Activated CD4-positive, alpha-beta T cell treated with anti-CD3 and anti-CD28 coated beads, Interleukin-2, amount 50 U/mL, for 4 hours (primary cell): ENCODE measurements around the gene HIGD1A.

Source experiments
- DNase-seq, 2 experiments: peaks; one replicate each; pipeline ENCODE4 v3.0.0-alpha.2; 2020

The HIGD1A gene

GRCh38 chr3:42751609-42752008, 52.7 kb downstream of the HIGD1A start:
- no peak for DNase-seq

GRCh38 chr3:42750834-42751233, 53.5 kb downstream of the HIGD1A start:
- DNase-seq, result no peak

- no peak for DNase-seq
Measured at GRCh38 chr3:42749753-42750231, 54.5 kb downstream of the HIGD1A start.

- DNase-seq, result no peak
Measured at GRCh38 chr3:42749025-42749752, 55.1 kb downstream of the HIGD1A start.

- DNase-seq, result peak in 1 of 2 experiments; percentile 23
Measured at GRCh38 chr3:42747581-42747980, 56.7 kb downstream of the HIGD1A start.

- no peak for DNase-seq
Measured at GRCh38 chr3:42746455-42747450, 57.5 kb downstream of the HIGD1A start.

- DNase-seq, result no peak
Measured at GRCh38 chr3:42745776-42746454, 58.4 kb downstream of the HIGD1A start.

GRCh38 chr3:42745291-42745745, 59.0 kb downstream of the HIGD1A start:
- DNase-seq, result no peak

GRCh38 chr3:42743204-42743995, 60.9 kb downstream of the HIGD1A start:
- DNase-seq, result no peak

GRCh38 chr3:42742688-42743087, 61.6 kb downstream of the HIGD1A start:
- DNase-seq, result no peak

- DNase-seq, result no peak
Measured at GRCh38 chr3:42742259-42742658, 62.0 kb downstream of the HIGD1A start.

- no peak for DNase-seq
Measured at GRCh38 chr3:42741796-42742195, 62.5 kb downstream of the HIGD1A start.

GRCh38 chr3:42739401-42740158, 64.7 kb downstream of the HIGD1A start:
- DNase-seq, result no peak

GRCh38 chr3:42736531-42736930, 67.8 kb downstream of the HIGD1A start:
- DNase-seq, result no peak

- DNase-seq, result no peak
Measured at GRCh38 chr3:42736081-42736480, 68.2 kb downstream of the HIGD1A start.

GRCh38 chr3:42735615-42736014, 68.7 kb downstream of the HIGD1A start:
- DNase-seq, result no peak

- no peak for DNase-seq
Measured at GRCh38 chr3:42735019-42735418, 69.3 kb downstream of the HIGD1A start.

- DNase-seq, result no peak
Measured at GRCh38 chr3:42734263-42734860, 69.9 kb downstream of the HIGD1A start.

GRCh38 chr3:42733501-42734262, 70.6 kb downstream of the HIGD1A start:
- DNase-seq, result no peak
